H9 (cell line): ENCODE data around the gene KCTD6. TPM values are rescaled to one million over a fixed set of nuclear protein-coding genes. Genes with fewer than 3 reads are reported as not detected.
A peak's percentile ranks its signal among the peaks of the same experiment; 100 is the strongest.

Source experiments
- DNase-seq: peaks from one replicate; pipeline ENCODE4 v3.0.0-alpha.2; 2017
- H2AFZ ChIP-seq: one replicate; pipeline ENCODE4 v1.6.1; 2013; ENCODE audit warnings: mild to moderate bottlenecking, low read length, control low read depth, moderate library complexity
- H2AK5ac ChIP-seq: 2 replicates; pipeline ENCODE4 v1.6.1; 2013; ENCODE audit warnings: low read length, control low read depth, mixed read lengths; ENCODE audit not compliant: insufficient read length
- H2BK120ac ChIP-seq: one replicate; pipeline ENCODE4 v1.6.1; 2013; ENCODE audit warnings: low read depth, mild to moderate bottlenecking, low read length, control low read depth, inconsistent platforms; ENCODE audit not compliant: poor library complexity, severe bottlenecking
- H2BK12ac ChIP-seq: 2 replicates; pipeline ENCODE4 v1.6.1; 2013; ENCODE audit warnings: low read length, control low read depth, mixed read lengths, low read depth; ENCODE audit not compliant: insufficient read length
- H2BK15ac ChIP-seq: 2 replicates; pipeline ENCODE4 v1.6.1; 2013; ENCODE audit warnings: low read depth, low read length, control low read depth
- H2BK20ac ChIP-seq: one replicate; pipeline ENCODE4 v1.6.1; 2013; ENCODE audit warnings: low read depth, mild to moderate bottlenecking, low read length, control low read depth, inconsistent platforms; ENCODE audit not compliant: poor library complexity, severe bottlenecking
- H2BK5ac ChIP-seq: 2 replicates; pipeline ENCODE4 v1.6.1; 2013; ENCODE audit warnings: low read length, control low read depth, mixed read lengths; ENCODE audit not compliant: insufficient read length
- H3K14ac ChIP-seq: 2 replicates; pipeline ENCODE4 v1.6.1; 2013; ENCODE audit warnings: low read length, control low read depth; ENCODE audit not compliant: insufficient read depth
- H3K18ac ChIP-seq: 2 replicates; pipeline ENCODE4 v1.6.1; 2013; ENCODE audit warnings: low read depth, mild to moderate bottlenecking, mixed read lengths, low read length, control low read depth; ENCODE audit not compliant: insufficient read length
- H3K23ac ChIP-seq: 2 replicates; pipeline ENCODE4 v1.6.1; 2013; ENCODE audit warnings: low read length, control low read depth, mixed read lengths, low read depth; ENCODE audit not compliant: insufficient read length
- H3K23me2 ChIP-seq: 2 replicates; pipeline ENCODE4 v1.6.1; 2013; ENCODE audit warnings: low read depth, mild to moderate bottlenecking, mixed read lengths, low read length, control low read depth; ENCODE audit not compliant: insufficient read length, poor library complexity, severe bottlenecking
- H3K27ac ChIP-seq: 2 replicates; pipeline ENCODE4 v1.5.1; 2013; ENCODE audit warnings: low read length, control low read depth, mixed read lengths, low read depth; ENCODE audit not compliant: insufficient read length
- H3K27me3 ChIP-seq: 2 replicates; pipeline ENCODE4 v1.6.1; 2013; ENCODE audit warnings: low read length, control low read depth, inconsistent platforms; ENCODE audit not compliant: insufficient read depth
- H3K4ac ChIP-seq: 2 replicates; pipeline ENCODE4 v1.6.1; 2013; ENCODE audit warnings: low read depth, mild to moderate bottlenecking, control low read depth, inconsistent platforms, low read length, moderate library complexity
- H3K4me1 ChIP-seq: 2 replicates; pipeline ENCODE4 v1.6.1; 2013; ENCODE audit warnings: low read length, control low read depth, inconsistent platforms; ENCODE audit not compliant: insufficient read depth
- H3K4me2 ChIP-seq: 2 replicates; pipeline ENCODE4 v1.6.1; 2013; ENCODE audit warnings: low read length, control low read depth, mixed read lengths; ENCODE audit not compliant: insufficient read length, insufficient read depth
- H3K56ac ChIP-seq: 2 replicates; pipeline ENCODE4 v1.6.1; 2013; ENCODE audit warnings: low read depth, mild to moderate bottlenecking, mixed read lengths, low read length, control low read depth; ENCODE audit not compliant: insufficient read length
- H3K79me1 ChIP-seq: 2 replicates; pipeline ENCODE4 v1.6.1; 2013; ENCODE audit warnings: low read depth, mild to moderate bottlenecking, moderate library complexity, low read length, control low read depth, inconsistent platforms; ENCODE audit not compliant: insufficient read depth, poor library complexity, severe bottlenecking
- H3K79me2 ChIP-seq: 2 replicates; pipeline ENCODE4 v1.6.1; 2013; ENCODE audit warnings: low read length, control low read depth, inconsistent platforms; ENCODE audit not compliant: insufficient read depth
- H3K9ac ChIP-seq: 2 replicates; pipeline ENCODE4 v1.6.1; 2013; ENCODE audit warnings: low read length, control low read depth, mixed read lengths; ENCODE audit not compliant: insufficient read length; ENCODE audit errors: extremely low read depth
- H3K9me3 ChIP-seq: one replicate; pipeline ENCODE4 v1.6.1; 2013; ENCODE audit warnings: low read depth, low read length, inconsistent platforms; ENCODE audit not compliant: control insufficient read depth
- H3T11ph ChIP-seq: one replicate; pipeline ENCODE4 v1.6.1; 2013; ENCODE audit warnings: mild to moderate bottlenecking, low read length, control low read depth, inconsistent platforms
- H4K20me1 ChIP-seq: one replicate; pipeline ENCODE4 v1.6.1; 2013; ENCODE audit not compliant: control insufficient read depth, insufficient read length, insufficient read depth
- H4K5ac ChIP-seq: 2 replicates; pipeline ENCODE4 v1.6.1; 2013; ENCODE audit warnings: low read depth, mild to moderate bottlenecking, mixed read lengths, low read length, control low read depth; ENCODE audit not compliant: insufficient read length
- H4K8ac ChIP-seq: replicated peaks from 2 replicates; pipeline ENCODE4 v1.6.1; 2013; ENCODE audit warnings: low read length, control low read depth, mixed read lengths, low read depth; ENCODE audit not compliant: insufficient read length
- H4K91ac ChIP-seq: 2 replicates; pipeline ENCODE4 v1.6.1; 2013; ENCODE audit warnings: low read depth, mild to moderate bottlenecking, moderate library complexity, mixed read lengths, low read length, control low read depth; ENCODE audit not compliant: insufficient read length
- H3K27ac Mint-ChIP-seq, 3 experiments: 2 replicates in 2 of 3; 3 replicates in 1 of 3; pipeline ENCODE4 v1.8.0; 2020 to 2021; ENCODE audit warnings: mixed read lengths in 3 of 3, mild to moderate bottlenecking in 1 of 3, moderate library complexity in 1 of 3
- H3K27me3 Mint-ChIP-seq: 2 replicates; pipeline ENCODE4 v1.8.0; 2021; ENCODE audit warnings: low read depth, mild to moderate bottlenecking, moderate library complexity, mixed read lengths
- H3K36me3 Mint-ChIP-seq, 3 experiments: 2 replicates in 2 of 3; 3 replicates in 1 of 3; pipeline ENCODE4 v1.8.0; 2020 to 2021; ENCODE audit warnings: low read depth in 3 of 3, mixed read lengths in 3 of 3; ENCODE audit not compliant: insufficient read depth in 1 of 3
- H3K4me1 Mint-ChIP-seq, 2 experiments: 2 replicates each; pipeline ENCODE4 v1.8.0; 2020; ENCODE audit warnings: mixed read lengths in 2 of 2
- H3K4me3 Mint-ChIP-seq, 2 experiments: 2 replicates in 1 of 2; 3 replicates in 1 of 2; pipeline ENCODE4 v1.8.0; 2020 to 2021; ENCODE audit warnings: mild to moderate bottlenecking in 2 of 2, mixed read lengths in 2 of 2, moderate library complexity in 1 of 2
- H3K9me3 Mint-ChIP-seq, 2 experiments: 2 replicates in 1 of 2; 3 replicates in 1 of 2; pipeline ENCODE4 v1.8.0; 2020; ENCODE audit warnings: mild to moderate bottlenecking in 2 of 2, mixed read lengths in 2 of 2, moderate library complexity in 1 of 2
- WGBS: extraction: QIAGEN DNeasy Blood & Tissue Kit; methylation state at CpG from one replicate; pipeline ENCODE4 v1.1.7; 2013; ENCODE audit warnings: missing lambda C conversion rate, low lambda C conversion rate, mixed read lengths; ENCODE audit not compliant: insufficient read length; ENCODE audit errors: extremely low coverage; 5-methylcytosine and 5-hydroxymethylcytosine counted together
- total RNA-seq: library from RNA; stranded (reverse); gene quantifications from 2 replicates; pipeline ENCODE4 v1.2.1, GENCODE V29; 2021
- TF ChIP-seq, protein P1 (sequence below): fragments of 200-600 bp; sonication (generic); conservative IDR thresholded peaks from 3 replicates; pipeline ENCODE4 v1.8.0; 2021; ENCODE audit warnings: antibody characterized with exemption, mild to moderate bottlenecking

Gene KCTD6
- total RNA-seq, 1 experiment from 2014 or later, result 14.2 TPM

DNA sequence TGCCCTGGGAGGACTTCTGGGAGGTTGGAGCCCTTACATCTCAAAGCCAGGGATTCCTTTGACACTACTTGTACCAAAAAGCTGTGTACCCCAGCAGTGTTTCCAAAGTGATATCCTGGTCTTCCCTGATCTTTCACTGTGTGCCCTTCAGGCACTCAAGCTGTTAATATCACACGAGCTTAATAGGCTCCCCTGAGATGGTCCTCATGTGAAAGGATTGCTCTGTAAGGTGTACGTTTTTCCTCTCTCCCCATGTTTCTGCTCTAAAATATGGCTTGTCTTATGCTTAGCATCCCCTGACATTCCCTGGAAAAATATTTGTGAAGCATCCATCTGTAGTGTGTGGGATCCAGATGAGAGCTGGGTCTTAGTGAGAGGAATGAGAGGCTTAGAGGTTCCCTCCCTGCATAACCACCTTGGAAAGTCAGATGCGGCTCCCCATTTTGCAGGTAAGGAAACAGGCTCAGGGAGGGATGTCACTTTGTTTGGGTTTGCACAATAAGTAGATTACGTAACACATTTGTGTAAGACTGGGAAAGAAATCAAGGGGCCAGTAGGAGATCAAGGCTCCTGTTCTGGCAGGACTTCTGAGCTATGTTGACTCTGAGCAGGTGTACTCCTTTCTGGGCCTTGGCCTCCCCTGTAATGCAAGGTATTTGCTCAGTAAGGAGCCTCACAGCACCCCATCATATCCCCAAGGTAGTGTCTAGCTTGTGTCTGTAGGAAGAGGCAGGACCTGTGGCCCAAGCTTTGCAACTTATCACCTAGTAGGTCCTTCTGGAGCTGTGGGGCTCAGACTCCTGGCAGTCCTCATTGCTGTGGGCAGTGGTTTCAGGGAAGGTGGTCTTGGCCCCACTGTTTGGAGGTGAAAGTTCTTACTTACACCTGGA is 45.8 kb downstream of the KCTD6 start:
- Histone ChIP-seq H3K56ac (no peak overlapping the region), H3T11ph (no peak overlapping the region), H3K4ac (no peak overlapping the region), H3K9ac (no peak overlapping the region), H2AK5ac (no peak overlapping the region), H3K79me1 (no peaks in the 10 kb centered on the region), H3K23ac (no peak overlapping the region), H4K5ac (no peak overlapping the region), H2AFZ (no peak overlapping the region), H4K91ac (no peak overlapping the region), H4K20me1 (no peaks in the 10 kb centered on the region), H3K4me2 (no peak overlapping the region), H2BK12ac (no peak overlapping the region), H3K23me2 (no peaks in the 10 kb centered on the region), H3K27ac (no peak overlapping the region), H3K4me1 (no peaks in the 10 kb centered on the region), H3K27me3 (no peaks in the 10 kb centered on the region), H2BK120ac (no peak overlapping the region), H2BK5ac (no peak overlapping the region), H3K18ac (no peak overlapping the region), H4K8ac (no peak overlapping the region), H2BK20ac (no peak overlapping the region), H3K79me2 (no peaks in the 10 kb centered on the region), H3K14ac (no peak overlapping the region), H2BK15ac (no peak overlapping the region), H3K9me3 (no peaks in the 10 kb centered on the region)
- H3K9me3 Mint-ChIP-seq, result no peaks in the 10 kb centered on the region
- no peak overlapping the region for H3K4me3 Mint-ChIP-seq
- no CpG with 5 or more reads among the region's 4 CpGs for WGBS
- H3K27me3 Mint-ChIP-seq, result no peaks in the 10 kb centered on the region; the same call in 1 of the 2 replicates
- H3K36me3 Mint-ChIP-seq, result no peaks in the 10 kb centered on the region
- no peak for DNase-seq
- TF ChIP-seq, protein P1, sequence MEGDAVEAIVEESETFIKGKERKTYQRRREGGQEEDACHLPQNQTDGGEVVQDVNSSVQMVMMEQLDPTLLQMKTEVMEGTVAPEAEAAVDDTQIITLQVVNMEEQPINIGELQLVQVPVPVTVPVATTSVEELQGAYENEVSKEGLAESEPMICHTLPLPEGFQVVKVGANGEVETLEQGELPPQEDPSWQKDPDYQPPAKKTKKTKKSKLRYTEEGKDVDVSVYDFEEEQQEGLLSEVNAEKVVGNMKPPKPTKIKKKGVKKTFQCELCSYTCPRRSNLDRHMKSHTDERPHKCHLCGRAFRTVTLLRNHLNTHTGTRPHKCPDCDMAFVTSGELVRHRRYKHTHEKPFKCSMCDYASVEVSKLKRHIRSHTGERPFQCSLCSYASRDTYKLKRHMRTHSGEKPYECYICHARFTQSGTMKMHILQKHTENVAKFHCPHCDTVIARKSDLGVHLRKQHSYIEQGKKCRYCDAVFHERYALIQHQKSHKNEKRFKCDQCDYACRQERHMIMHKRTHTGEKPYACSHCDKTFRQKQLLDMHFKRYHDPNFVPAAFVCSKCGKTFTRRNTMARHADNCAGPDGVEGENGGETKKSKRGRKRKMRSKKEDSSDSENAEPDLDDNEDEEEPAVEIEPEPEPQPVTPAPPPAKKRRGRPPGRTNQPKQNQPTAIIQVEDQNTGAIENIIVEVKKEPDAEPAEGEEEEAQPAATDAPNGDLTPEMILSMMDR, result no peak
- H3K4me1 Mint-ChIP-seq, result peaks cover 9 to 21% of the 10 kb centered on the region in 2 experiments
- H3K27ac Mint-ChIP-seq, result 0 out of 7 replicates have a peak overlapping the region, but pooled peaks of 1 of the 3 experiments have one; percentile 24
